SK-N-MC (cell line): ENCODE measurements around the gene NGLY1.

ENCODE experiments used
- EZH2 ChIP-seq: fragments of 200-600 bp; sonication (generic); IDR thresholded peaks from one replicate; pipeline ENCODE4 v1.6.1; 2017; ENCODE audit warnings: antibody characterized with exemption
- FOXP2 ChIP-seq: optimal IDR thresholded peaks from 2 replicates; pipeline ENCODE3; 2011; ENCODE audit warnings: mild to moderate bottlenecking, moderate library complexity; ENCODE audit not compliant: insufficient read depth; ENCODE audit errors: extremely low read length, control extremely low read depth
- POLR2AphosphoS5 ChIP-seq: IDR thresholded peaks from 2 replicates; pipeline ENCODE4 v1.6.1; 2012; ENCODE audit warnings: mild to moderate bottlenecking, low read depth, low read length, borderline replicate concordance

DNA sequence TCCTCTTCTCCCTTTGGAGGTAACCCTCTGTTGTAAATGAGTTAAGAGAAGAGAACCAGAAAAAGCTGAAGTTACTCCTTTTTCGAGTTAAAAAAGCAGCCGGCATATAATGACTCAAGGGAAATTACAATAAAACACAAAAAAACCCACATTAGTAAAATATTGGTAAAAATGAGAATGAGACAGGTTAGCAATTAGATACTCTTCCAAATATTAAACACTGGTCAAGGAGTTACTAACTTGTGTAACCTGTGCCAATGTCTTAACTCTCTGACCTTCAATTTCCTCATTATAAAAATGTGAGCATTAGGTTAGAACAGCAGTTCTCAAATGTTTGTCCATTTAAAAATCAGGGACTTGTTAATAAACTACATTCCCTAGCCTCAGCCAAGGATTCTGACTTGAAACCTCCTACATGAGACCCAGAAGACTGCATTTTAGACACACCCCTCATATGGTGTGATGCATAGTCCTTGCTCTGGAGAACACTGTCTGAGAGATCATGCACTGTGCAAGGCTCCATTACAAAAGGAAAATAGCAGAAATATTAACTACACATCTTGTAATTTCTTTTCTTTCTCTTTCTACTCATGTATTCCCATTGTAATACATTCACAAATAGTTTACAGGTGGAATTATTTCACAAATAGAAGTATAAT, 75.8 kb downstream of the NGLY1 start:
- no peak for TF ChIP-seq EZH2
- no peak for TF ChIP-seq POLR2AphosphoS5
- TF ChIP-seq FOXP2: no peak
